HG03354 (cell line): ENCODE data around the gene ZSCAN22.

Source experiments
- ATAC-seq: cut with Tn5 transposase; IDR thresholded peaks from one replicate; pipeline ENCODE4 v1.9.1; 2021; ENCODE audit warnings: mild to moderate bottlenecking; ENCODE audit not compliant: unreplicated experiment, poor library complexity, severe bottlenecking

ZSCAN22 gene

GRCh38 chr19:58350001-58350861 lies 23.4 kb downstream of the ZSCAN22 start:
- no peak for ATAC-seq

GRCh38 chr19:58350871-58351557 lies 24.2 kb downstream of the ZSCAN22 start:
- ATAC-seq, result no peak

DNA sequence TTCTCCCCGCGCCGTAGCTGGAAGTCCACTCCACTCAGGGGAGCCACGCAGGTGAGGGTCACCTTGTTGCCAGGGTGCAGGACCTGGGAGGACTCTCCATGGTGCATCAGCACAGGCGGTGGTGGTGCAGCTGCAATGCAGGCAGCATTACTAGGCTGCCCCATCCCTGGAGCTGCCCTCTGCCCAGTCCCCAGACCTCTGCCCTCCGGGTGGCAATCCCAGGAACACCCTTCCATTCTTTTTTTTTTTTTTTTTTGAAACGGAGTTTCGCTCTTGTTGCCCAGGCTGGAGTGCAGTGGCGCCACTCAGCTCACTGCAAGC lies 24.7 kb downstream of the ZSCAN22 start:
- no peak for ATAC-seq

DNA sequence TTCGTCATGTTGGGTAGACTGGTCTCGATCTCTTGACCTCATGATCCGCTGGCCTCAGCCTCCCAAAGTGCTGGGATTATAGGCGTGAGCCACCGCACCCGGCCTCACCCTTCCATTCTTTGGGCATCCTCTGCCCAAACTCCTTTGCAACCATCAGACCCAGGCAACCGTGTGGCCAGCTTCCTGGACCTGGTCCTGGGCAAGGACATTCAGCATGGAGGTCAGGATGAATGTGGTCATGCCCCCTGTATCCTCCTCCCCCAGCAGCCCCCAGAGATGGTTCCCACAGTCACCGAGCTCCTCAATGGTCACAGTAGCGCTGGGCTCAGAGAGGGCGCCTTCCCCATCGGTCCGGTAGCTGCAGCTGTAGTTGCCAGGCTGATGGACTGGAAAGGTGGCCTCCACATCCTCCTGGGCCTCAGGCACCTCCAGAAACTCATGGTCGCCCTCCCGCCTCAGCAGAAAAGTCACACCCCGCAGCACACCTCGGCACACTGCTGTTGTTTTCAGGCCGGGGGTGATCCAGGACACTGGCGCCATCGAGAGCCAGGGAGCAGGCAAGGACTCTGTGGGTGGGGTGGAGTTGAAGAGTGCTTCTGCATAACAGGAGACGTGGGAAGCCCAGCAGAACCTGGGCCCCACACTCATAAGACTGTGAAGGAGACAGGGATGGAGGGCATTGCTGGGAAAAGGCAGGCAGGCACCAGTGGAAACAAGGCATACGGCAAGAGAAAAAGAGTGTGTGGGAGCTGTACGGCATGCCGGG lies 25.4 kb downstream of the ZSCAN22 start:
- ATAC-seq, result no peak

GRCh38 chr19:58352760-58353671 lies 26.2 kb downstream of the ZSCAN22 start, which contains the start of gene A1BG:
Gene A1BG, minus strand, starts transcription at chr19:58353492. Its CDS starts 55 bp downstream, at chr19:58353437.
- no peak for ATAC-seq

DNA sequence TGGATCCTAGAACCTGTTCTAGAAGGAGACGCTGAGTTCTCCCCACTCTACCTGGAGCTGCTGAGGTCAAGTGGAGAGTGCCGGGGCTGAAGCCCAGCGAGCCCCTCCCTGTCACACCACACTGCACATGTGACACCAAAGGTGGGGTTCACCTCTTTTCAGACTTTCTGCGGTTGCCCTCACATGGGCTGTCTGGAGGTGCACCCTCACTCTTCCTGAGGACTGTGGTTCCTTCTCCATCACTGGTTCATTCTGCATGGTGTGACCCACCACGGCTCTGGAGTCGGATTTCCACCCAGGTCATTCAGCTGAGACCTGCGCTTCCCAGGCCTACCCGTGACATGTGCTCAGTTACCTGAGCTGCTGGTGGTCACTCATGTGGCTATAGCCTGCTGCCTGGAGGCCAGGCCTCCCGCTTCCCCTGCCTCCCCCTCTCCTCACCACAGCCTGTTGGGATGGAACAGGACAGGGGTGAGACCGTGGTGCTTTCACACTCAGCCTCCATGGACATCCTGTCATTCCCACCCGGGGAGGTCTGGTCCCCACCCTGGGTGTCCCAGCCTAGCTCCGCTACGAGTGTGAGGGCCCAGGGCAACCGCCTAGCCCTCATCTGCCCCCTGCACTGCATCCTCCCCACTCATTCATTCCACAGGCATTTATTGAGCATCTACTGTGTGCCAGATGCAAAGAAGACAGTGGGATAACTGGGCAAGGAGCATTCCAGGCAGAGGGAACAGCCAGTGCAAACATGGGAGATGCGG lies 27.1 kb downstream of the ZSCAN22 start:
- no peak for ATAC-seq

- no peak for ATAC-seq
Measured at GRCh38 chr19:58354478-58355030, 27.8 kb downstream of the ZSCAN22 start.

- no peak for ATAC-seq
Measured at GRCh38 chr19:58355215-58355796, 28.5 kb downstream of the ZSCAN22 start.

DNA sequence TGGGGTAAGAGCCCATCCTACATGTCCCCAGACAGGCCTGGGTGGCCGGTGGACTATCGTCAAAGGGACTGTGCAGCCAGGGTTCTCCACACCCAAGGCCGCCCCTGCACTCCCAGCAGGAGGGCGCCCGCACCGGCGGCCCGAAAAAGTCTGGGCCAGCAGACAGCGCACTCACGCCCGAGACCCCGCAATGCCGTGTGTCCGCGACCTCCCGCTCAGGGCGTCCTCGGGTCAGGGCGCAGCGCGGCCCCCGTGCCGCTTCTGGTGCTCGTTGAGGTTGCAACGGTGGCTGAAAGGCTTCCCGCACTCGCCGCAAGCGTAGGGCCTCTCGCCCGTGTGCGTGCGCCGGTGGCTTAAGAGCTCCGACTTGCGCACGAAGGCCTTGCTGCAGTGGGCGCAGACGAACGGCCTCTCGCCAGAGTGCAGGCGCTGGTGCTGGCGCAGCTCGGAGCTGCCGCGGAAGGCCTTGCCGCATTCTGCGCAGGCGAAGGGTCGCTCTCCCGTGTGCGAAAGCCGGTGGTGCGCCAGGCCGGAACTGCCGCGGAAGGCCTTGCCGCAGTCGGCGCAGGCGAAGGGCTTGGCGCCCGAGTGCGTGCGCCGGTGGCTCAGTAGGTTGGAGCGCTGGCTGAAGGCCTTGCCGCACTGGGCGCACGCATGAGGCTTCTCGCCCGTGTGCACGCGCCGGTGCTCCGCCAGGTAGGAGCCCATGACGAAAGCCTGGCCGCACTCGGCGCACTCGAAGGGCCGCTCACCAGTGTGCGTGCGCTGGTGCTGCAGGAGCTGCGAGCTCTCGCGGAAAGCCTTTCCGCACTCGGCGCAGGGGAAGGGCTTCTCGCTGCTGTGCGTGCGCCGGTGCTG lies 29.3 kb downstream of the ZSCAN22 start:
- ATAC-seq, result no peak

GRCh38 chr19:58356766-58357480 lies 30.1 kb downstream of the ZSCAN22 start:
- no peak for ATAC-seq

DNA sequence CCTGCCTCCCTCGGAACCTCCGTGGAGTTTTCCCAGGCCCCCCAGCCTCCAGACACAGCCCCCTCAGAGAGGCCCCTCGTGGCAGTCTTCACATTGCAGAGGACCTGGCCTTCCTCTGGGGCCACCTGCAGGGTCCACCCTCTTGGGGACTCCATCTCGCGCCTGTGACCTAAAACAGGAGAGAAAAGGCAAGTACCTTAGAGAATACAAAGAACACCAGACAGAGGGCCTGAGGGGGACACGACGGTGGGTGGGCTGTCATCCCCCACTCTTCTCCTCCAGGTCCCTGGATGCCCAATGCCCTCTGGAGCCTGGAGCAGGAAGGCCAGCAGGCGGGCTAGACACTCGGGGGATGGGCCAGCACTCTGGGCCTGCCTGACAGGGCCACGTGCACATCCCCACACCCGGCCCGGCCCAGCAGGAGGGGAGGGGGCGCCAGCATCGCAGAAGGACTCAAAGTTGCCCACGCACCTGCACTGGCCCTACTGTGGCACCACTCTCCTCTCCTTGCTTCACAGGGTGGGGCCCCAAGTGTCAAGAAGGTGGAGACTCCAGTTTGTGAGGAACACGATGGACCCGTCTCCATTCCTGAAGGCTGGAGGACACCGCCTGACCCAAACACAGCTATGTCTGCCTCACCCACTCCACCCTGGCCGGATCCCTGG lies 30.8 kb downstream of the ZSCAN22 start:
- no peak for ATAC-seq

GRCh38 chr19:58361900-58362271 lies 35.1 kb downstream of the ZSCAN22 start:
- ATAC-seq, result peak; percentile 17

DNA sequence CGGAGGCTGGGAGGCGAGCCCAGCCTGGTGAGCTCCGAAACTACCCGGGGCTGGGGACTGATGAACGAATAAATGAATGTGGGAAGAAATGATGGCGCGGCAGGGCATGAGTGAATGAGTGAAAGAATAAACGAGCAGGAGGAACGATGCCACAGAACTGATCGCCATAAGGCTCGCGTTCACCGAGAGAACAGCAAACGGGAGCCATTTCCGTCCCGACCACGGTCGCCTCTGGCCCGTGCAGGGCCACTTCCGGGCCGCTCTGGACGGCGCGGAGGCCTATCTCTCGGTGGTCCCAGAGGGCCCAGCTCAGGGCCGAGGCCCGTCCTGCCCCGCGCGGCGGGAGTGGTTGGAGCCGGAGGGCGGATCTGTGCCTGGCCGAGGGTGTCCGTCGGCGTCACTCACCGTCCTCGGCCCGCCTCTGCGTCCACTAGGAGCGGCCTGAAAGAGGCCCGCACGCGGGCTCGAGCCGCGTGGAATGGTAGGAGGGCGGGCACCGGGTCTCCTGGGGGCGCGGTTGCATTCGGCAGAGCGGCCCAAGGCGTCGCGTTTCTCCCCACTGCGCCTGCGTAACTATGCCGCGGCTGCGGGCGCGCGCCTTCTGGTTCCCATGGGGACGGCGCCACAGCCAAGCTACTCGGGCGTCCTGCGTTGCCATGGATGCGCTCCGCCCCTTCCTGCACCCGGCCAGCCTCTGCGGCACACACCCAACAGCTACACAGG lies 35.6 kb downstream of the ZSCAN22 start, which contains the start of gene ZNF497:
ZNF497 (minus strand) TSS at position 480 of the 723 bp plus-strand sequence. CDS start 5,116 bp downstream, outside the sequence.
- peak; percentile 84 for ATAC-seq

DNA sequence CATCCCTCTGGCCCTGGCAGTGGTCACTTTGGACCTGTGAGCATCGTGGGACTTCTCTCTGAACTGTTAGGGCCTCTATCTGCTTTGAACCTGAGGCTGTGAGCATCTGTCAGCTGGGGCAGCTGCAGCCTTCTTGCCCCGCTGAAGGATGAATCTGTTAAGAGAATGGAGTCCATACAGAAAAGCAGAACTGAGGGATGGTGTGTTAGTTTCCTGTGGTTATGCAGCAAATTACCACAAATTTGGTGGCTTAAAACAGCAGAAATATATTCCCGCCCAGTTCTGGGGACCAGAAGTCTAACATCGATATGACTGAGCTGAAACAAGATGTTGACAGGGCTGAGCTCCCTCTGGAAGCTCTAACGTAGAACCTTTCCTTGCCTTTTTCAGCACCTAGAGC lies 37.4 kb downstream of the ZSCAN22 start:
- ATAC-seq, result no peak
